ENCODE results near the gene ANO1. TPM values are rescaled to one million over a fixed set of nuclear protein-coding genes. Genes with fewer than 3 reads are reported as not detected.

ANO1 gene
- total RNA-seq, 1 experiment from 2014 or later = 10.9 TPM

DNA sequence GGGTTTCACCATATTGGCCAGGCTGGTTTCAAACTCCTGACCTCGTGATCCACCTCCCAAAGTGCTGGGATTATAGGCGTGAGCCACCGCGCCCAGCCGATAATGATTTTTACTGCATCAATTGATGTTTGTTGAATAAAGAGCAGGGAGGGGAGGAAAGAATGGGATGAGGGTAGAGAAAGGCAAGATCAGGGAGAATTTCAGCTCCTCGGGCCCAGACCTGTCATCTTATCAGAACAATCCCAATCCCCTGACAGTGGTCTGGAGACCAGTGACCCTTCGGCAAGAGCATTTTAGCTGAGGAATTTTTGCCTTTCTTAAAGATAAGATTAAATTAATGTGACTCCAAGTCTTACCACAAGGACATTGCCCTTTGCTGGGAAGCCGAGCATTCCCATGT is 15.0 kb upstream of the ANO1 start:
- Histone ChIP-seq H3K27me3 (ENCODE audit: insufficient read depth, low read length) (no peaks in the 10 kb centered on the region), H3K23me2 (ENCODE audit: insufficient read length, low read depth, low read length, poor library complexity, severe bottlenecking) (no peaks in the 10 kb centered on the region), H3K23ac (ENCODE audit: insufficient read length, low read depth, low read length) (no peak overlapping the region), H2BK120ac (ENCODE audit: low read depth, low read length, poor library complexity, severe bottlenecking) (no peak overlapping the region), H2BK15ac (ENCODE audit: low read depth, low read length) (no peak overlapping the region), H3K4me1 (ENCODE audit: insufficient read depth, low read length) (peaks cover under 1% of the 10 kb centered on the region), H3K4ac (ENCODE audit: low read depth, low read length) (no peak overlapping the region), H3K27ac (ENCODE audit: insufficient read length, low read depth, low read length) (no peak overlapping the region), H3K9ac (ENCODE audit: extremely low read depth, insufficient read length, low read length) (no peak overlapping the region), H3K4me2 (ENCODE audit: insufficient read depth, insufficient read length, low read length) (no peak overlapping the region), H3K56ac (ENCODE audit: insufficient read length, low read depth, low read length) (no peak overlapping the region), H4K91ac (ENCODE audit: insufficient read length, low read depth, low read length) (no peak overlapping the region), H2AFZ (ENCODE audit: low read length) (no peak overlapping the region), H3T11ph (ENCODE audit: low read length) (no peak overlapping the region), H3K14ac (ENCODE audit: insufficient read depth, low read length) (no peak overlapping the region), H4K5ac (ENCODE audit: insufficient read length, low read depth, low read length) (no peak overlapping the region), H2BK20ac (ENCODE audit: low read depth, low read length, poor library complexity, severe bottlenecking) (no peak overlapping the region), H2AK5ac (ENCODE audit: insufficient read length, low read length) (no peak overlapping the region), H4K8ac (replicated peaks; ENCODE audit: insufficient read length, low read depth, low read length) (no peak overlapping the region), H3K79me1 (ENCODE audit: insufficient read depth, low read depth, low read length, poor library complexity, severe bottlenecking) (no peaks in the 10 kb centered on the region), H2BK12ac (ENCODE audit: insufficient read length, low read depth, low read length) (no peak overlapping the region), H3K9me3 (ENCODE audit: control insufficient read depth, low read depth, low read length) (no peaks in the 10 kb centered on the region), H3K79me2 (ENCODE audit: insufficient read depth, low read length) (no peaks in the 10 kb centered on the region), H4K20me1 (ENCODE audit: control insufficient read depth, insufficient read depth, insufficient read length) (no peaks in the 10 kb centered on the region), H3K18ac (ENCODE audit: insufficient read length, low read depth, low read length) (no peak overlapping the region), H2BK5ac (ENCODE audit: insufficient read length, low read length) (no peak overlapping the region)
- DNase-seq = peak; percentile 6
- peaks cover 16 to 28% of the 10 kb centered on the region in 2 experiments for H3K4me1 Mint-ChIP-seq
- TF ChIP-seq, protein P1, sequence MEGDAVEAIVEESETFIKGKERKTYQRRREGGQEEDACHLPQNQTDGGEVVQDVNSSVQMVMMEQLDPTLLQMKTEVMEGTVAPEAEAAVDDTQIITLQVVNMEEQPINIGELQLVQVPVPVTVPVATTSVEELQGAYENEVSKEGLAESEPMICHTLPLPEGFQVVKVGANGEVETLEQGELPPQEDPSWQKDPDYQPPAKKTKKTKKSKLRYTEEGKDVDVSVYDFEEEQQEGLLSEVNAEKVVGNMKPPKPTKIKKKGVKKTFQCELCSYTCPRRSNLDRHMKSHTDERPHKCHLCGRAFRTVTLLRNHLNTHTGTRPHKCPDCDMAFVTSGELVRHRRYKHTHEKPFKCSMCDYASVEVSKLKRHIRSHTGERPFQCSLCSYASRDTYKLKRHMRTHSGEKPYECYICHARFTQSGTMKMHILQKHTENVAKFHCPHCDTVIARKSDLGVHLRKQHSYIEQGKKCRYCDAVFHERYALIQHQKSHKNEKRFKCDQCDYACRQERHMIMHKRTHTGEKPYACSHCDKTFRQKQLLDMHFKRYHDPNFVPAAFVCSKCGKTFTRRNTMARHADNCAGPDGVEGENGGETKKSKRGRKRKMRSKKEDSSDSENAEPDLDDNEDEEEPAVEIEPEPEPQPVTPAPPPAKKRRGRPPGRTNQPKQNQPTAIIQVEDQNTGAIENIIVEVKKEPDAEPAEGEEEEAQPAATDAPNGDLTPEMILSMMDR (conservative IDR thresholded peaks at IDR 0.05) = no peak
- H3K4me3 Mint-ChIP-seq = no peak overlapping the region
- H3K36me3 Mint-ChIP-seq (ENCODE audit: insufficient read depth in 1 of 3, low read depth in 3 of 3) = peaks cover 0 to 4% (median 0%) of the 10 kb centered on the region in 3 experiments; a peak in 3 of 7 replicates
- peaks cover 0 to 4% of the 10 kb centered on the region in 2 experiments; a peak in 2 of 5 replicates for H3K9me3 Mint-ChIP-seq
- H3K27me3 Mint-ChIP-seq (ENCODE audit: low read depth) = peaks cover 17% of the 10 kb centered on the region
- no CpG with 5 or more reads among the region's 8 CpGs for WGBS (ENCODE audit: extremely low coverage, insufficient read length, low lambda C conversion rate)
- no peak overlapping the region for H3K27ac Mint-ChIP-seq

All from H9 (cell line).